ENCODE measurements around the gene SAMD4B.
A peak's percentile ranks its signal among the peaks of the same experiment; 100 is the strongest.
"Not testable (repeated sequence)": the region's sequence is repeated elsewhere in the genome, so short reads cannot be mapped to it uniquely, and the experiment has no call there.

The SAMD4B gene, protein sequence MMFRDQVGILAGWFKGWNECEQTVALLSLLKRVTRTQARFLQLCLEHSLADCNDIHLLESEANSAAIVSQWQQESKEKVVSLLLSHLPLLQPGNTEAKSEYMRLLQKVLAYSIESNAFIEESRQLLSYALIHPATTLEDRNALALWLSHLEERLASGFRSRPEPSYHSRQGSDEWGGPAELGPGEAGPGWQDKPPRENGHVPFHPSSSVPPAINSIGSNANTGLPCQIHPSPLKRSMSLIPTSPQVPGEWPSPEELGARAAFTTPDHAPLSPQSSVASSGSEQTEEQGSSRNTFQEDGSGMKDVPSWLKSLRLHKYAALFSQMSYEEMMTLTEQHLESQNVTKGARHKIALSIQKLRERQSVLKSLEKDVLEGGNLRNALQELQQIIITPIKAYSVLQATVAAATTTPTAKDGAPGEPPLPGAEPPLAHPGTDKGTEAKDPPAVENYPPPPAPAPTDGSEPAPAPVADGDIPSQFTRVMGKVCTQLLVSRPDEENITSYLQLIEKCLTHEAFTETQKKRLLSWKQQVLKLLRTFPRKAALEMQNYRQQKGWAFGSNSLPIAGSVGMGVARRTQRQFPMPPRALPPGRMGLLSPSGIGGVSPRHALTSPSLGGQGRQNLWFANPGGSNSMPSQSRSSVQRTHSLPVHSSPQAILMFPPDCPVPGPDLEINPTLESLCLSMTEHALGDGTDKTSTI

DNA sequence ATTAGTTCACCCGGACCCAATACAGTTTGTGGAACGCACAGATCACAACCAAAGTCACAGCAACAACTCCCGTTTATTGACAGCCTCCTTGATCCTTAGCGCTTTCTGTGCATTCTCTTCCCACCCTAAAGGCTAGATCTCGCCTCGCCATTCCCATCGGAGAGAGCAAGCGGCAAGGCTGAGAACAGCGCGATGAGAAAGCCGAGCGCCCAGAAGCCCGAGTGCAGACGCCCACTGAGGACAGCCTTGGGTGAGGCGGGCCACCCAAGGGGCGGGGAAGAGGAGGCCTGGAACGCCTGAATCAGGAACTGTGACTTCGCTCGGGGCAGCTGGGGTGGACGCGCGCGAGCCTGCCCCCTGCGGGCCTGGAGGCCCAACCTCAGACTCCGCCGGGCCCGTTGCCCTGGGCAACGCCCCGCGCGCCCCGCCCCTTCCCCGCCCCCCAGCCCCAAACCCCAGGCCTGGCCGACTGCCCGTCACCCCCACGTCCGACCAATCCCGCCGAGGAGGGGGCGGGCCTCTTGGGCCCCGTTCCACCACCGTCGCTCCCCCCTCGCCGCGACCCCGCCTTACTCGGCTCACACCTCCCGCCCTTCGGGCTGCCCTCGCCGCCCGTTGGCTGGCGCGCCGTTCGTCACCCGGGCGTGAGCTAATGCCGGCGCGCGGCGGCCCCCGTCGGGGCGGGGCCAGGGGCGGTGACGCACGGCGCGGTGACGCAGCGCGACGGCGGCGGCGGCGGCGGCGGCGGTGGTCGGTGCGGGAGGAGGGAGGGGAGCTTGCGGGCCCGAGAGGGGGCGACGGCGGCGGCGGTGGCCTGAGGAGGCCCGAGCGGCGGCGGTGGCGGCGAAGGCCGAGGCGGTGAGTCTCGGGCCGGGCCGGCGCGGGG lies at the start of gene SAMD4B:
Gene SAMD4B (plus strand): TSS at position 703 of the 886 bp plus-strand sequence. CDS start 14,473 bp downstream, outside the sequence.
- DNase-seq = peak; percentile 98

DNA sequence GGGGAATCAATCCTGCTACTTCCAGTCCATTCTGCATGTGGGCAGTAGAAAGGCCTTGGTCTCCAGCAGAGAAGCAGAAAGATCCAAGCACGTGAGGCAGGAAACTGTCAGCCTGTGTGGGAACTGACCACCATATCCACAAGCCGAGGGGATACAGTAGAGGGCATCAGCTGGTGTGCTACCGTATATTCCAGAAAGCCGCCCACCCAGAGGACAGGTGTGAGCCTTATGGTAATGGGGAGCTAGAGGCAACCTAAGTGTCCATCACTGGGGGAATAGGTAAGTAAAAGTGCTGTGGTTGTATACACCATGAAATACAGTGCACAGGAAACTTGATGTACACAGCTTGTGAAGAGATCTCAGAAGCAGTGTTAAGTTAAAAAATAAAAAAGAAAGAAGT lies 48.8 kb upstream of the SAMD4B start:
- no peak for DNase-seq

DNA sequence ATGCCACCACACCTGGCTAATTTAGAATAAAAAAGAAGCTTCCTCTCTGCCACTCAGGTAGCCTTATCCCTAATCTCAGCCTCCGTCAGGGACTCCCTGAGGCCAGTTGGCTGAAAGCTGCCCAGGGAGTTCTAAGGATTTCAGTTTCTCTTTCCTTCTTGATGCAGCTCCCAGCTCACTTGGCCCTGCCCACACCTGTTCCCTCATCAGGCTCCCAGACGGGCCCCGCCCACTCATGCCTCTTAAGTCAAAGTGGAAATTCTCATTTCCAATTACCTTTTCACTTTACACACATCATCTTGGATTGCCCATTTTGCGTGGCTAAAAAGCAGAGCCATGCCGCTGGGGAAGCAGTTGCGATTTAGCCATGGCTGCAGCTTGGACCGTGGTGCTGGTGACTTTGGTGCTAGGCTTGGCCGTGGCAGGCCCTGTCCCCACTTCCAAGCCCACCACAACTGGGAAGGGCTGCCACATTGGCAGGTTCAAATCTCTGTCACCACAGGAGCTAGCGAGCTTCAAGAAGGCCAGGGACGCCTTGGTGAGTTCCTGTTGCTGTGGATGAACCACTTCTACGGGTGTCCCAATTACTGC lies 46.1 kb upstream of the SAMD4B start, which contains the start of gene IFNL1:
Gene IFNL1 (plus strand): TSS at position 353 of the 591 bp plus-strand sequence. CDS start 15 bp downstream, at position 368.
- DNase-seq = no peak

DNA sequence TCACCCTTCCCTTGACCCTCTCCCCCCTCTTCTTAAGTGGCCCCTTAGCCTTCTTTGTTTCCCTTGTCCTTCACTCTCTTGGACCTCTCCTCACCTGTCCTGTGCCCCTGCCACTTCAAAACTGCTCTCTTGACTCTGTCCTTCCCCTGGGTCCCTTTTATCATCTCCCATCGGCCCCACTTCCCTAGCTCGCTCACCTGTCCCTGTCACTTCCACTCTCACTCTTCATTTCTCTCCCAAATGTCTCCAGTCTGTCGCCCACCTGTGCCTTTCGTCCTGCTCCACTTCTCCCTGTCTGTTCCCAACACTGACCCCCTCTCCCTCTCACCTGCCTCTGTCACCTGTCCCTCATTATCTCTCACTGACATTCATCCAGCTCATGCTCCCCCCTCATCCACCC lies 45.3 kb upstream of the SAMD4B start:
- peak; percentile 22 for DNase-seq

DNA sequence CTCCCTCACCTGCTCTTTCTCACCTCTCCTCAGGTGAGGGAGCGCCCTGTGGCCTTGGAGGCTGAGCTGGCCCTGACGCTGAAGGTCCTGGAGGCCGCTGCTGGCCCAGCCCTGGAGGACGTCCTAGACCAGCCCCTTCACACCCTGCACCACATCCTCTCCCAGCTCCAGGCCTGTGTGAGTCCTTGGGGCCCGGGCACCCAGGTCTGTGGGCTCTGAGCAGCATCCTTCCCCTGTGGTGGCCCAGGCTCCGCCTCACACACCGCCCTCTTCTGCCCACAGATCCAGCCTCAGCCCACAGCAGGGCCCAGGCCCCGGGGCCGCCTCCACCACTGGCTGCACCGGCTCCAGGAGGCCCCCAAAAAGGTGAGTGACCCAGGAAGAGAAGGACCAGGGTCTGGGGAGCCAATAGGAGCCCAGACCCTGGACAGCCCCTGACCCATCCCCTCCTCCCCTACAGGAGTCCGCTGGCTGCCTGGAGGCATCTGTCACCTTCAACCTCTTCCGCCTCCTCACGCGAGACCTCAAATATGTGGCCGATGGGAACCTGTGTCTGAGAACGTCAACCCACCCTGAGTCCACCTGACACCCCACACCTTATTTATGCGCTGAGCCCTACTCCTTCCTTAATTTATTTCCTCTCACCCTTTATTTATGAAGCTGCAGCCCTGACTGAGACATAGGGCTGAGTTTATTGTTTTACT lies 44.1 kb upstream of the SAMD4B start:
- no peak for DNase-seq

DNA sequence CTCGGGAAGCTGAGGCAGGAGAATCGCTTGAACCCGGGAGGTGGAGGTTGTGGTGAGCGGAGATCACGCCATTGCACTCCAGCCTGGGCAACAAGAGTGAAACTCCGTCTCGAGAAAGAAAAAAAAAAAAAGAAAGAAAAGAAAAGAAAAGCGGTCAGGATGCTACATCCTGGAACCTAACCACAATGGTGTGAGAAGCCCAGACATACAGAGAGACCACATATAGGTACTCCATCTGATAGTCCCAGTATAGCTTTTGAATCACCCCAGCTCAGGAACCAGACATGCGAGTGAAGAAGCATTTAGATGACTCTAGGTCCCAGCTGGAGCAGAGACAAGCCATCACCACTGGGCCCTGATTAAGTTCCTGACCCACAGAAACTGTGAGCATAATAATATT lies 42.8 kb upstream of the SAMD4B start:
- DNase-seq = no peak

DNA sequence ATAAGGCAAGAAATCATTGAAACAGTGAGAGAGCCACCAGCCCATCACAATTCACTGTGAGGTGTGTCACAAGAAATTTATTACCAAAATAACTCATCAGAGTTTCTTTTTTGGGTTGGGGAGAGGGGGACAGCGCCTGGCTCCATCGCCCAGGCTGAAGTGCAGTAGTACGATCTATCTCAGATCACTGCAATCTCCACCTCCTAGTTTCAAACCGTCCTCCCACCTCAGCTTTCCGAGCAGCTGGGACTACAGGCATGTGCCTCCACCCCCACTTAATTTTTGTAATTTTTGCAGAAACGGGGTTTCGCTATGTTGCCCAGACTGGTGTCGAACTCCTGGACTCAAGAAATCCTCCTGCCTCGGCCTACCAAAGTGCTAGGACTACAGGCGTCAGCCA lies 42.4 kb upstream of the SAMD4B start:
- no peak for DNase-seq

DNA sequence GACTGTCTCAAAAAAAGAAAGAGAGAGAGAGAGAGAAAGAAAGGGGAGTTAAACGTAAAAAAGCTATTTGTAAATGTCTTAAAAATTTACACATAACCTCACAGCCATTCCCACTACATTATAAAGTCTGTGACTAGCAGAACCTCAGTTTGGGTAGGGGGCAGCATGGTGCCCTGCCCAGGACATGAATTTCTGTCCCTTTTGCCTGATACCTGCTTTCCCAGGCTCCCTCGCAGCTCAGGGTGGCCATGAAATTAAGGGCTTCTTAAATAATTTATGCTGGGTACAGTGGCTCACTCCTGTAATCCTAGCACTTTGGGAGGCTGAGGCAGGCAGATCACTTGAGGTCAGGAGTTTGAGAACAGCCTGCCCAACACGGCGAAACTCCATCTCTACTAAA lies 41.2 kb upstream of the SAMD4B start:
- DNase-seq = no peak

DNA sequence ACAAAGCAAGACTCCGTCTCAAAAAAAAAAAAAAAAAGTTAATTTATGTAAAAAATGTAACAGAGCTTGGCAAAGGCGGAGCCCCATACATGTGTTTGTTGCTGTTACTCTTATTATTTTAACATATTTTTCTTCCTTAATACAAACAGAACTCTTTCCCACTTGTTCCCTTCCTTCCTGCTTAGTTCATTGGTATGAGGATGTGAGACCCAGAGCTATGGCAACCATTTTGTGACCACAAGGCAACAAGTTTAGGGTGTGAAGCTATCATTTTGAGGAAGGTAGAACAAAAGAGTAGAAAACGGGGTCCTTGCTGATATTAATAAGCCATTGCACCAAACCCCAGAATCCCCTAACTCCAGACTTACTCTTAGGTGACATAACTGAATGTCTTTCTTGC lies 40.7 kb upstream of the SAMD4B start:
- DNase-seq = no peak

DNA sequence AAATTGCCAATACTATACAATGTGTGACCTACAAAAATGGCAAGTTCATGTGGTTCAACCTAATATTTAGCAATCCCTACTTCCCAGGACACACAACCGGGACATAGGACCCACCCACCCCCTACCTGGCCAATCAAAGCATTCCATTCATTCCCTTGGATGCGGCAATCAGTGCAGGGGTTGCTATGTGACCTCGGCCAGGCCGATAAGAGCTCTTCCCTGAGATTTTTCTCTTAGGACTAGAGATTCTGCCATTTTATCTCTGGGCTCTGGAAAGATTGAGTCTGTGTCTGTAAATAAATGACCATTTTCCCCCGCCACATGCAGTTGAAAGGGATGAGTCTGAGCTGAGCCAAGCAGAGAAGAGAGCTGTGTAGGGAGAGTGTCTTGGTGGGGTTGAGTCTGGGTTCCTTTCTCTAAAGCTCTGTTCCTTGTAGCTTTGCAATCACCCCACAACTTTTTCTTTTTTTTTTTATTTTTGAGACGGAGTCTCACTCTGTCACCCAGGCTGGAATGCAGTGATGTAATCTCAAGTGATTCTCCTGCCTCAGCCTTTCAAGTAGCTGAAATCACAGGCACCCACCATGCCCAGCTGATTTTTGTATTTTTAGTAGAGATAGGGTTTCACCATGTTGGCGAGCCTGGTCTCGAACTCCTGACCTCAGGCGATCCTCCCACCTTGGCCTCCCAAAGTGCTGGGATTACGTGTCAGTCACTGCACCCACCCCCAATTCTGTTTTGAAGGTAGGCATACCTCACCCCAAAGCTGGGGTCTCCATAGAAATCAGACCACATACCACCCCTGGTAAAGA lies 38.6 kb upstream of the SAMD4B start:
- DNase-seq = no peak

DNA sequence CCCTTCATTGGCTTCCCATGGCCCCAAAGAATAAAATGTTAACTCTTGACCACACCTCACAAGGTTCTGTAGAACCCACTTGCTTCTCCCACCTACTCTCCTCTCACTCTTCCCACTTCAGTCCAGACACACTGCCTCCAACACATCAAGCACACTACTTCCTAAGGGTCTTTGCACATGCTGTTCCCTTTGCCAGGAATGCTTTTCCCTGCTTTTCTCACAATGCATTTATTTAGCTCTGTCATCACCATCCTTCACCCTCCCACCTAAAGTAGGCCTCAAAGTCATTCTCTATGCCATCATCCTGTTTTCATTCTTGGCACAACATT lies 38.1 kb upstream of the SAMD4B start:
- DNase-seq = no peak

DNA sequence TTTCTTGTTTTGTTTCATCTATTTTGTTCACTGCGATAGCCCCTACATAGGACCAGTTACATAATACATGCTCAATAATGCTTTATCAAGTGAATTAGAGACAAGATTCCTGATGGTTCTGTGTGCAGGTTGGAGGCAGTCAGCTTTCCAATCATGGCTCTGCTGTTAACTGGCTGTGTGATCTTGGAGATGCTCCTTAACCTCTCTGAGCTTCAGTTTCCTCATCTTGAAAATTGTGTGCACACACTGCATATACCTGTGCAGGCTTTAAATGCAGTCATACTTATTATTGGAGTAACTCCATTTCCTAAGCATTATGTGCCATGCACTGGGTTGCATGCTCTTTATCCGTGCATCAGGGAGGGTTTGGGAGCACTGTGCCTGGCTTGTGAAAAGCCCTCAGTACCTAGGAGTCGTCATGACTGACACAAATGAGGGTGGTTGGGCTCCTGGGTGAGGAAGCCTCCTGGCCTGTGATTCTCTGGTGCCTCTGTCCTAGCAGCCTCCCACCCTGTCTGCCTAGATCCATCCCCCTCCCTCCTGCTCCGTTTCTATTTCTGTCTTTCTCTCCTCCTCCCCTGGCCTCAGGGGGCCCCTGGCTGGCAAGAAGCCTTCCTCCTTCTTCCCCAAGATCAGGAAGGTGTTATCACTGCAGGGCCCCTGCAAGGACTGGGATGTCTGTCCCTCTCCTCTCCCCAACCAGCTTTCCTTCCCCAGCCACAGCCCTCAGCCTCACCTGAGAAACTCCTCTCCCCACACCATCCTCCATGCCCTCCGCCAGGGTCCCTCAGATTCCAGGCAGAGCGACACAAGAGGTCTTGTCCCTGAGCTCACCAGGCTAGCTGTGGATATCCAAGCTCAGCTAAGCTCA lies 37.3 kb upstream of the SAMD4B start:
- DNase-seq = no peak

DNA sequence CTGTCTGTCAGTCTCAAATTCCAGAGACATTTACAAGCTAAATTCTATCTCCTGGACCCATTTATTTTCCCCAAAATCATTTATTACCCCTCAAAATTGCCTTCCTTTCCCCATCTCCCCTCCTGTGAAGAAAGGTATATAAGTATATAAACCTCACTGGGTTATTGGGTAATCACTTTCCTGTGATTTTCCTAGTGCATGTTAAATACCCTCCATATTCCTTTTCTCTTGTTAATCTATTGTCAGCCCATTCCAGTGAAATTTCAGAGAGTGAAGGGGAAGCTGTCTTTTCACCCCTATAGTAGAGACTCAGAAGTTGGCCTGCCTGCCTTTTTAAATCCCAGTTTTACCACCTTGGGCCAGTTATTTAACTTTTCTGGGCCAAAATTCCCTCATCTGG lies 36.1 kb upstream of the SAMD4B start:
- no peak for DNase-seq

DNA sequence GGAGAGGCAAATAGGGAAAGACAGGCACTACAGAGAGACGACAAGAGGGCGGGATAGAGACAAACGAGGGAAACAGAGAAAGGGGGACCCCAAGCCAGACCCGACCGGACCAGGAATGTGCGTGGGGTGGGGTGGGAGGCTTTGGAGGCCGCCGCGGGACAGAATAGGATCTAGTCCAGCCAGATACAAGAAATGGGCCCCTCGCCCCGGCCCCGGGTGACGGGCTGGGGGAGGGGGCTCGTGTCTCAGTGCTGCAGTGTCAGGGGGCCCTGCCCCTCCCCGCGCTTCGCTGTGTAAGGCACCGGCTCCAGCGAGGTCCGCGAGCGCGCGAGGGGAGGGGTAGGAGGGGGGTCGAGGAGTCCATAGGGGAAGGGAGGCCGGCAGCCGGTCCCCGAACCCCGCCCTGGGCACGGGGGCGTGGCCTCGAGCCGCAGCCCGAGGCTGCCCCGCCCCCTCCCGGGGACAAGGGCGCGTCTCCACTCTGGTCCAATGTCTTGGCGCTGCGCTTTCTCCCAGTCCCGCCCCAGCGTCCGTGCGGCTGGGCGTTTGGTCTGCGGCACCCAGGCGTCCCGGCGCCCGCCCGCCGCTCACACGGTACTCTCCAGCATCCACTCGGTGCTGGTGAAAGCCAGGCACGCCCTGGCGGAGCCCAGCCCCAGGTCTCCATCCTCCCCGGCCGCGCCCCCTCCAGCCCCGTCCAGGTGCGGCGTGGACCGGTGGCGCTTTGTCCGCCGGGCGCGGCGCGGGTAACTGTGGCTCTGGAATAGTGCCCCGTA lies 35.0 kb upstream of the SAMD4B start:
- peak; percentile 73 for DNase-seq

DNA sequence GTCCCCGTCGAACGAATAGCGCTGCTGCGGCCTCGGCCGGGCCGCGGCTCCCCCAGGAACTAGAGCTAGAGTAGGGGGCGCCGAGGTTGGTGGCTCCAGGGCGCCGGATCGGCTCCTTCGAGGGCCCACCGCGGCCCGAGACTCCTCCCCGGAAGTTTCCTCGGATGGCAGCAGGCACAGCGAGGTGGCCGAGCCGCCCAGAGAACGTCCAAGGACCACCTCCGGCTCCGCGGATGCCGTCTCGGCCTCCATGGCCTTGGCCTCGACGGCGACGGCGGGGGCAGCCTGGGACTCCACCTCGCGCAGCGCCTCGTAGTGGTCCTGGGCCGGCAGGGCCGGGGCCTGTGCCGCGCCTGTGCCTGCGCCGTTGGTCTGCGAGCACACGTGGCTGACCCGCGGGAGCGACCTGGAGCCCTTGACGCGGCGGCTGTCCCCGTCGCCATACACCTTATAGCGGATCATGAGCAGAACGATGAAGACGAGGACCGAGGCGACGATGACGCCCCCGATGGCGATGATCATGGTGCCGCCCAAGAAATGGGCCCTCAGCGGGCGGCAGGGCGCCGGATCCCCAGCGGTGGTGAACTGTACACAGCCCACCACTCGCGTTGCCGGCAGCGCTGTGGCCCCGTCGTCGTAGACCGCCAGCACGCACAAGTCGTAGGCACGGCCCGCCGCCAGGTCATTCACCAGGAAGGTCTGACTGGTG lies 34.2 kb upstream of the SAMD4B start:
- no peak for DNase-seq

DNA sequence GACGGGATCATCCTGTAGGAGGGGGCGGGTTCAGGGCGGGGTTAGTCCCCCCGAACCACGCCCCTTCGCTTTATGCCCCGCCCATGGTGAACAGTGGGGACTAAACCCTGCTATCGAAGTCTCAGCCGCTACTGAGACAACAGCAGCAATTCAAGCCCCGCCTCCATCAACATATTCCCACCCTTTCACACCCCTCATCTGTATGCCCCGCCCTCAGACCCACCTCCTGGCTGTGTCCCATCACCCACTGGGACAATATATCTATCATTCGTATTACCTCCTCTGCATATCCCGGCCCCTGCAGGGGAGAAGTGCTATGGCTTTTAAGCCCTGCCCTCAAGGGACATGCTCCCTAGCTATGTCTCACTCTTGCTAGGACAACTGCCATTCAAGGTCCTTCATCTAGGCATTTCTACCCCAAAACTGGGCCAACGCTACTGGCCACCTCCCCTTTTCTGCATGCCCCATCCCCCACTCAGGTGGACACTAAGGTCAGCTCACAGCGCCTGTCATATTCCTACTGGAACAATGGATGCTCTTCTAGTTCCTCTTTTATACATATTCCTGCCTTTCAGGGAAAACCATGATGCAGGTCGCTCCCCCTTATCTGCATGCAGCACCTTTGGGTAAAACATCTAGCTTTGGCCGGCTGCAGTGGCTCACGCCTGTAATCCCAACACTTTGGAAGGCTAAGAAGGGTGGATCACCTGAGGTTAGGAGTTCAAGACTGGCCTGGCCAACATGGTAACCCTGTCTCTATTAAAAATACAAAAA lies 33.5 kb upstream of the SAMD4B start:
- DNase-seq = no peak

DNA sequence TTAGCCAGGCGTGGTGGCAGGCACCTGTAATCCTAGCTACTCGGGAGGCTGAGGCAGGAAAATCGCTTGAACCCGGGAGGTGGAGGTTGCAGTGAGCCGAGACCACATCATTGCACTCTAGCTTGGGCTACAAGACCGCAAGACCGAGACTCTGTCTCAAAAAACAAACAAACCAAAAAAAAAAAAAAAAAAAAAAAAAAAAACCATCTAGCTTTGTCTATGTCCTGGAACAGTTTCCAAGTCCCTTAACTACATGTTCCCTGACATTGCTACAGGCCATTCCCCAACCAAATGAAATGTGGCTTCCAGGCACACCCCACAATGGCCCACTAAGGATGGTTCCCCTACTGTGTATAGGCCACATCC lies 32.9 kb upstream of the SAMD4B start:
- not testable (repeated sequence) for DNase-seq

Data from NCI-H1105 (cell line).